K562 (cell line): ENCODE results near the gene LIX1L. TPM values are rescaled to one million over a fixed set of nuclear protein-coding genes. Genes with fewer than 3 reads are reported as not detected.

Source experiments
- CHCHD3 ChIP-seq: fragments of 250-450 bp; sonication (Bioruptor Pico); IDR thresholded peaks from 2 replicates; pipeline ENCODE4 v2.1.2; 2022; ENCODE audit warnings: mild to moderate bottlenecking
- IRF2 ChIP-seq: sonication (generic); formaldehyde crosslinking; IDR thresholded peaks from 2 replicates; pipeline ENCODE4 v1.8.1; 2022; ENCODE audit warnings: mild to moderate bottlenecking, missing genetic modification reagents
- NR2C1 ChIP-seq, 2 experiments: fragments of 450-650 bp; IDR thresholded peaks; 2 replicates each; pipeline ENCODE4 v1.6.1; 2017; ENCODE audit warnings: mild to moderate bottlenecking in 2 of 2, antibody characterized with exemption in 1 of 2, inconsistent platforms in 1 of 2, missing compliant biosample characterization in 1 of 2, missing genetic modification characterization in 1 of 2
- SIN3B ChIP-seq: fragments of 450-650 bp; IDR thresholded peaks from 2 replicates; pipeline ENCODE4 v1.6.1; 2017; ENCODE audit warnings: low read depth, mild to moderate bottlenecking, moderate library complexity
- SMAD4 ChIP-seq: fragments of 250-450 bp; sonication (Bioruptor Pico); conservative IDR thresholded peaks from 2 replicates; pipeline ENCODE4 v1.8.0; 2021; ENCODE audit warnings: inconsistent platforms, mild to moderate bottlenecking, moderate library complexity
- SMARCA4 ChIP-seq: fragments of 450-650 bp; IDR thresholded peaks from 2 replicates; pipeline ENCODE4 v1.6.1; 2016
- SMARCE1 ChIP-seq: fragments of 450-650 bp; IDR thresholded peaks from 2 replicates; pipeline ENCODE4 v1.7.1; 2016; ENCODE audit warnings: mild to moderate bottlenecking
- TAF9B ChIP-seq: fragments of 450-650 bp; IDR thresholded peaks from 2 replicates; pipeline ENCODE4 v1.6.1; 2018; ENCODE audit warnings: mild to moderate bottlenecking; ENCODE audit not compliant: partially characterized antibody
- TBL1XR1 ChIP-seq, 2 experiments: IDR thresholded peaks; 2 replicates each; pipeline ENCODE4 v1.6.1; 2012; ENCODE audit warnings: improper control_type of control experiment in 2 of 2, low read length in 2 of 2, mild to moderate bottlenecking in 1 of 2
- TRIM24 ChIP-seq, 2 experiments: fragments of 450-650 bp; IDR thresholded peaks; 2 replicates each; pipeline ENCODE4 v1.6.1; 2016
- polyA plus RNA-seq, 8 experiments: library from polyadenylated mRNA; depleted of rRNA in 4 of 8; stranded (reverse) in 5 of 8; unstranded in 3 of 8; fragments of >200 nt; fragmentation: Nextera tagmentation in 2 of 8; fragmentation: Illumina TruSeq in 1 of 8; extraction: Ambion mirVana in 2 of 8; extraction: Trizol in 1 of 8; gene quantifications; 2 replicates each; pipeline versions ENCODE4 v1.2.1 to v1.2.3, GENCODE V29; 2011 to 2014; ENCODE audit warnings: inconsistent platforms in 1 of 8, missing spikeins in 1 of 8
- total RNA-seq, 7 experiments: library from RNA; depleted of rRNA in 6 of 7; stranded (reverse); fragments of >200 nt in 6 of 7; fragmentation: Illumina TruSeq in 2 of 7; extraction: Trizol in 2 of 7; gene quantifications; 2 replicates each; pipeline versions ENCODE4 v1.2.1 to v1.2.3, GENCODE V29; 2011 to 2021; ENCODE audit warnings: low replicate concordance in 1 of 7
- TF ChIP-seq, protein P1 (sequence below): fragments of 450-650 bp; formaldehyde crosslinking; IDR thresholded peaks from 2 replicates; pipeline ENCODE4 v1.4.0; 2022; ENCODE audit warnings: missing genetic modification characterization
- TF ChIP-seq, protein P2 (sequence below): fragments of 250-450 bp; sonication (Bioruptor Pico); IDR thresholded peaks from 2 replicates; pipeline ENCODE4 v1.4.0; 2020
- TF ChIP-seq, protein P3 (sequence below): fragments of 450-650 bp; IDR thresholded peaks from 2 replicates; pipeline ENCODE4 v1.7.1; 2018; ENCODE audit warnings: mild to moderate bottlenecking, low read depth; ENCODE audit not compliant: partially characterized antibody
- TF ChIP-seq, protein P4 (sequence below): fragments of 450-650 bp; IDR thresholded peaks from 2 replicates; pipeline ENCODE4 v1.6.1; 2017; ENCODE audit warnings: mild to moderate bottlenecking, moderate library complexity
- TF ChIP-seq, protein P5 (sequence below): fragments of 250-450 bp; sonication (Bioruptor Pico); IDR thresholded peaks from 2 replicates; pipeline ENCODE4 v1.4.0; 2020

Gene LIX1L
- total and polyA plus RNA-seq, 9 of the 15 experiments (the other 6 are each of a cell fraction or from before 2014, with no cell fraction given), result 4.6 to 26.5 (median 12.5) TPM

DNA sequence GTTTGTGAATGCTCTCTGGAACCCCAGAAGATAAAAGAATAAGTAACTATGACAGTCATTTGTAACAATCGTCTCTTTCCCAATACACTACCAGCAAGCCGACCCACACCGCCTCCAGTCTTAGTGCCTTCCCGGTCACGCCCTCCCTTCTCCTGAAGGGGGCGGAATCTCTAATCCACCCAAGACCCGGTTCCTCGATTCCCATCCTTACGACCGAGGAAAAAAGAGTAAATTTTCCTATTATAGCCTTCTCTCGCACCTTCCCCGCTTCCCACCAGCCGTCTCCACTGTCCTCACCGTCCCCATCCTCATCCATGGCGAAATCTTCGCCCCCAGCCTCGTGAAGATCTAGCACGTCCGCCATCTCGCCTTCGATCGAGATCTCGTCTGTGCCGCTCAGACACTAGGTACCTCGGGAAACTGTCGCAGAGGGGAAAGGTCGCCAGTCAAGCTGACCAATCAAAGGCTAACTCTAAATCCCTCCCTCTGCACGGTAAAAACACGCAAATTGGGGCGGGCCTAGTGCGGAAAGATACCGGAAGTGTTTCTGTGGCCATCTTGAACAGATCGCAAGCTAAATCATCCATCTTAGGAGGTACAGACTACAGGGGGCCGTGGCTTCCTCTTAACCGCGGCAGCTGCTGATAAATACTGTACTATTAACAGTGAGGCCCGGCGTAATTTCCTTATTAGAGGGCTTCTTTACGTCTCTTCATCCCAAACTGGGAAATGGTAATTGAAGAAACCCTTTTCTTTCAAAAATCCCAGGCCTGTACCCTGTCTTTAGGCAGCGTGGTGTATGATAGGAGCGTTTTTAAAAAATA lies 30.5 kb downstream of the LIX1L start, which contains the start of gene RBM8A (continued):
- TF ChIP-seq, protein P1, sequence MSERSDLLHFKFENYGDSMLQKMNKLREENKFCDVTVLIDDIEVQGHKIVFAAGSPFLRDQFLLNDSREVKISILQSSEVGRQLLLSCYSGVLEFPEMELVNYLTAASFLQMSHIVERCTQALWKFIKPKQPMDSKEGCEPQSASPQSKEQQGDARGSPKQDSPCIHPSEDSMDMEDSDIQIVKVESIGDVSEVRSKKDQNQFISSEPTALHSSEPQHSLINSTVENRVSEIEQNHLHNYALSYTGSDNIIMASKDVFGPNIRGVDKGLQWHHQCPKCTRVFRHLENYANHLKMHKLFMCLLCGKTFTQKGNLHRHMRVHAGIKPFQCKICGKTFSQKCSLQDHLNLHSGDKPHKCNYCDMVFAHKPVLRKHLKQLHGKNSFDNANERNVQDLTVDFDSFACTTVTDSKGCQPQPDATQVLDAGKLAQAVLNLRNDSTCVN (CRISPR knock-in tag), result peak; percentile 54
- TF ChIP-seq CHCHD3 (CRISPR knock-in tag) (no peak), SMARCE1 (peak; percentile 75; the same call in 1 of the 2 replicates), TRIM24 (IDR thresholded peaks at IDR 0.05) (peak; percentile 34 to 78; a peak in 3 of 4 replicates), NR2C1 (IDR thresholded peaks at IDR 0.05) (peak; percentile 99), NR2C1 (tag; IDR thresholded peaks at IDR 0.05) (peak; percentile 99), SMAD4 (peak; percentile 90), IRF2 (CRISPR knock-in tag) (no peak), SMARCA4 (no peak; the same call in none of the 2 replicates), SIN3B (peak; percentile 97), TAF9B (peak; percentile 90), TBL1XR1 (IDR thresholded peaks at IDR 0.05; ENCODE audit: low read length in 2 of 2) (peak in 1 of 2 experiments; percentile 4; a peak in 1 of 4 replicates)
- TF ChIP-seq, protein P2, sequence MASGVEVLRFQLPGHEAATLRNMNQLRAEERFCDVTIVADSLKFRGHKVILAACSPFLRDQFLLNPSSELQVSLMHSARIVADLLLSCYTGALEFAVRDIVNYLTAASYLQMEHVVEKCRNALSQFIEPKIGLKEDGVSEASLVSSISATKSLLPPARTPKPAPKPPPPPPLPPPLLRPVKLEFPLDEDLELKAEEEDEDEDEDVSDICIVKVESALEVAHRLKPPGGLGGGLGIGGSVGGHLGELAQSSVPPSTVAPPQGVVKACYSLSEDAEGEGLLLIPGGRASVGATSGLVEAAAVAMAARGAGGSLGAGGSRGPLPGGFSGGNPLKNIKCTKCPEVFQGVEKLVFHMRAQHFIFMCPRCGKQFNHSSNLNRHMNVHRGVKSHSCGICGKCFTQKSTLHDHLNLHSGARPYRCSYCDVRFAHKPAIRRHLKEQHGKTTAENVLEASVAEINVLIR (CRISPR knock-in tag), result peak; percentile 72; the same call in 1 of the 2 replicates
- TF ChIP-seq, protein P3, sequence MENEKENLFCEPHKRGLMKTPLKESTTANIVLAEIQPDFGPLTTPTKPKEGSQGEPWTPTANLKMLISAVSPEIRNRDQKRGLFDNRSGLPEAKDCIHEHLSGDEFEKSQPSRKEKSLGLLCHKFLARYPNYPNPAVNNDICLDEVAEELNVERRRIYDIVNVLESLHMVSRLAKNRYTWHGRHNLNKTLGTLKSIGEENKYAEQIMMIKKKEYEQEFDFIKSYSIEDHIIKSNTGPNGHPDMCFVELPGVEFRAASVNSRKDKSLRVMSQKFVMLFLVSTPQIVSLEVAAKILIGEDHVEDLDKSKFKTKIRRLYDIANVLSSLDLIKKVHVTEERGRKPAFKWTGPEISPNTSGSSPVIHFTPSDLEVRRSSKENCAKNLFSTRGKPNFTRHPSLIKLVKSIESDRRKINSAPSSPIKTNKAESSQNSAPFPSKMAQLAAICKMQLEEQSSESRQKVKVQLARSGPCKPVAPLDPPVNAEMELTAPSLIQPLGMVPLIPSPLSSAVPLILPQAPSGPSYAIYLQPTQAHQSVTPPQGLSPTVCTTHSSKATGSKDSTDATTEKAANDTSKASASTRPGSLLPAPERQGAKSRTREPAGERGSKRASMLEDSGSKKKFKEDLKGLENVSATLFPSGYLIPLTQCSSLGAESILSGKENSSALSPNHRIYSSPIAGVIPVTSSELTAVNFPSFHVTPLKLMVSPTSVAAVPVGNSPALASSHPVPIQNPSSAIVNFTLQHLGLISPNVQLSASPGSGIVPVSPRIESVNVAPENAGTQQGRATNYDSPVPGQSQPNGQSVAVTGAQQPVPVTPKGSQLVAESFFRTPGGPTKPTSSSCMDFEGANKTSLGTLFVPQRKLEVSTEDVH, result peak; percentile 82
- TF ChIP-seq, protein P4, sequence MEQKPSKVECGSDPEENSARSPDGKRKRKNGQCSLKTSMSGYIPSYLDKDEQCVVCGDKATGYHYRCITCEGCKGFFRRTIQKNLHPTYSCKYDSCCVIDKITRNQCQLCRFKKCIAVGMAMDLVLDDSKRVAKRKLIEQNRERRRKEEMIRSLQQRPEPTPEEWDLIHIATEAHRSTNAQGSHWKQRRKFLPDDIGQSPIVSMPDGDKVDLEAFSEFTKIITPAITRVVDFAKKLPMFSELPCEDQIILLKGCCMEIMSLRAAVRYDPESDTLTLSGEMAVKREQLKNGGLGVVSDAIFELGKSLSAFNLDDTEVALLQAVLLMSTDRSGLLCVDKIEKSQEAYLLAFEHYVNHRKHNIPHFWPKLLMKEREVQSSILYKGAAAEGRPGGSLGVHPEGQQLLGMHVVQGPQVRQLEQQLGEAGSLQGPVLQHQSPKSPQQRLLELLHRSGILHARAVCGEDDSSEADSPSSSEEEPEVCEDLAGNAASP, result no peak
- TF ChIP-seq, protein P5, sequence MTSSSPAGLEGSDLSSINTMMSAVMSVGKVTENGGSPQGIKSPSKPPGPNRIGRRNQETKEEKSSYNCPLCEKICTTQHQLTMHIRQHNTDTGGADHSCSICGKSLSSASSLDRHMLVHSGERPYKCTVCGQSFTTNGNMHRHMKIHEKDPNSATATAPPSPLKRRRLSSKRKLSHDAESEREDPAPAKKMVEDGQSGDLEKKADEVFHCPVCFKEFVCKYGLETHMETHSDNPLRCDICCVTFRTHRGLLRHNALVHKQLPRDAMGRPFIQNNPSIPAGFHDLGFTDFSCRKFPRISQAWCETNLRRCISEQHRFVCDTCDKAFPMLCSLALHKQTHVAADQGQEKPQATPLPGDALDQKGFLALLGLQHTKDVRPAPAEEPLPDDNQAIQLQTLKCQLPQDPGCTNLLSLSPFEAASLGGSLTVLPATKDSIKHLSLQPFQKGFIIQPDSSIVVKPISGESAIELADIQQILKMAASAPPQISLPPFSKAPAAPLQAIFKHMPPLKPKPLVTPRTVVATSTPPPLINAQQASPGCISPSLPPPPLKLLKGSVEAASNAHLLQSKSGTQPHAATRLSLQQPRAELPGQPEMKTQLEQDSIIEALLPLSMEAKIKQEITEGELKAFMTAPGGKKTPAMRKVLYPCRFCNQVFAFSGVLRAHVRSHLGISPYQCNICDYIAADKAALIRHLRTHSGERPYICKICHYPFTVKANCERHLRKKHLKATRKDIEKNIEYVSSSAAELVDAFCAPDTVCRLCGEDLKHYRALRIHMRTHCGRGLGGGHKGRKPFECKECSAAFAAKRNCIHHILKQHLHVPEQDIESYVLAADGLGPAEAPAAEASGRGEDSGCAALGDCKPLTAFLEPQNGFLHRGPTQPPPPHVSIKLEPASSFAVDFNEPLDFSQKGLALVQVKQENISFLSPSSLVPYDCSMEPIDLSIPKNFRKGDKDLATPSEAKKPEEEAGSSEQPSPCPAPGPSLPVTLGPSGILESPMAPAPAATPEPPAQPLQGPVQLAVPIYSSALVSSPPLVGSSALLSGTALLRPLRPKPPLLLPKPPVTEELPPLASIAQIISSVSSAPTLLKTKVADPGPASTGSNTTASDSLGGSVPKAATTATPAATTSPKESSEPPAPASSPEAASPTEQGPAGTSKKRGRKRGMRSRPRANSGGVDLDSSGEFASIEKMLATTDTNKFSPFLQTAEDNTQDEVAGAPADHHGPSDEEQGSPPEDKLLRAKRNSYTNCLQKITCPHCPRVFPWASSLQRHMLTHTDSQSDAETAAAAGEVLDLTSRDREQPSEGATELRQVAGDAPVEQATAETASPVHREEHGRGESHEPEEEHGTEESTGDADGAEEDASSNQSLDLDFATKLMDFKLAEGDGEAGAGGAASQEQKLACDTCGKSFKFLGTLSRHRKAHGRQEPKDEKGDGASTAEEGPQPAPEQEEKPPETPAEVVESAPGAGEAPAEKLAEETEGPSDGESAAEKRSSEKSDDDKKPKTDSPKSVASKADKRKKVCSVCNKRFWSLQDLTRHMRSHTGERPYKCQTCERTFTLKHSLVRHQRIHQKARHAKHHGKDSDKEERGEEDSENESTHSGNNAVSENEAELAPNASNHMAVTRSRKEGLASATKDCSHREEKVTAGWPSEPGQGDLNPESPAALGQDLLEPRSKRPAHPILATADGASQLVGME (CRISPR knock-in tag), result no peak
